NAMALWA (cell line): ENCODE measurements around the gene KSR1.
"Not testable (repeated sequence)": the region's sequence is repeated elsewhere in the genome, so short reads cannot be mapped to it uniquely, and the experiment has no call there.

Experiments
- DNase-seq: peaks from one replicate; pipeline ENCODE4 v3.0.0-alpha.2; 2015; ENCODE audit warnings: low spot score

KSR1 gene

GRCh38 chr17:27494192-27495091 is 38.2 kb downstream of the KSR1 start:
- no peak for DNase-seq

GRCh38 chr17:27495460-27495859 is 39.2 kb downstream of the KSR1 start:
- DNase-seq = peak; percentile 17

DNA sequence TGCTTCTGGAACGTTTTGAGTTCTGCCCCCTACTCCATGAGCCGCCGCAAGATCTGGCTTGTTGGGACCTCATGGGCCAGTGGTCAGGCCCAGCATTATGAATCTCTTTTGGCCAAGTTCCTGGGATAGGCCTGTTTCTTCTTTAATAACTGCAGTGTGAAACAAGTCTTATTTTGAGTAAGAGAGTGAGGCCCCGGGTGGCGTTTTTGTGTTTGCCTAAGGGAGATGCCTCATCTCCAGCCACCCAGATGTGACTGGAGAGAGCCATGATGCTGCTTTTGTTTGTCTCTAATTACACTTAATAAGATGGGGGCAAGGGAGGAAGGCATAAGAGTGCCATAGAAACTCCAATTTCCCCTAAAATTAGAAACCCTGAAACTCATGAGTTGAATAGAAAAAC is 39.8 kb downstream of the KSR1 start:
- no peak for DNase-seq

DNA sequence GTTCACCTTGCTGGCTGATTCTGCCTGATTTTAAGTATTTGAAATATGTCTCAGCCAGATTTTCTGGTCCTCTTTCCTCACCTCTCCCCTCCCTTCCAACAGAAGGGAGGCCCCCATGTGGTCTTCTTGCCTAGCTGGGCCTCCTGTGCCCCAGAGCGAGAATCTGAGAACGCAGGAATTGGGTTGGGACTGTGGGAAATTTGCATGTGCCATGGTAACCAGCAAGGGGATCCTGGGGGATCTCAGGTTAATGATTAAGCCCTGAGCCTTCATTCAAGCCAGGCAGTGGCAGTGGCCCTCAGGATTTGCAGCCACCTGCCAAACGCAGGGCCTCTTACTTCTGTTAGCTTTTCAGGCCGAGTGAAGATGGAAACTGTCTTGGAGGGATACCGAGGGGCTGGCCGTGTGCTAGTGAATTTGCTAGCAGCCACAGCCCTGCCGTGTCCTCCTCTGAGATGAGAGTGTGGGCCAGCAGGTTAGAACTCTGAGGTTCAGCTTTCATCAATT is 40.2 kb downstream of the KSR1 start:
- DNase-seq = no peak

GRCh38 chr17:27496971-27497370 is 40.7 kb downstream of the KSR1 start:
- no peak for DNase-seq

DNA sequence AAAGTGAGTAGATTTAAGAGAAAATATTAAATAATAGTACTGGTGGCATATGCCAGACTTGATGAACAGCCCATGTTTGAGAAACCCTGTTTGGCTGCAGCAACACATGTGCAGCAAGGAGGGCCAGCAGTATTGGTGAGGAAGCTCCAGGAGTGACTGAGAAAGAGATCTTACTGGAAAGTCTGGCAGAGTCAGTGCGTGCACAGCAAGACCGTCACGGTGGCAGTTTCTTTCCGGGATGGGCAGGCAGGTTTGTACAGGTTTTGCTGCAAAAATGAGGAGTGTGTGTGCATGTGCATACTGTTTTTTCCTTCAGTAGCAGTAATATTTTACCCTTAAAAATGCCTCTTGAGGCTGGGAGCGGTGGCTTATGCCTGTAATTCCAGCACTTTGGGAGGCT is 41.4 kb downstream of the KSR1 start:
- DNase-seq = no peak

DNA sequence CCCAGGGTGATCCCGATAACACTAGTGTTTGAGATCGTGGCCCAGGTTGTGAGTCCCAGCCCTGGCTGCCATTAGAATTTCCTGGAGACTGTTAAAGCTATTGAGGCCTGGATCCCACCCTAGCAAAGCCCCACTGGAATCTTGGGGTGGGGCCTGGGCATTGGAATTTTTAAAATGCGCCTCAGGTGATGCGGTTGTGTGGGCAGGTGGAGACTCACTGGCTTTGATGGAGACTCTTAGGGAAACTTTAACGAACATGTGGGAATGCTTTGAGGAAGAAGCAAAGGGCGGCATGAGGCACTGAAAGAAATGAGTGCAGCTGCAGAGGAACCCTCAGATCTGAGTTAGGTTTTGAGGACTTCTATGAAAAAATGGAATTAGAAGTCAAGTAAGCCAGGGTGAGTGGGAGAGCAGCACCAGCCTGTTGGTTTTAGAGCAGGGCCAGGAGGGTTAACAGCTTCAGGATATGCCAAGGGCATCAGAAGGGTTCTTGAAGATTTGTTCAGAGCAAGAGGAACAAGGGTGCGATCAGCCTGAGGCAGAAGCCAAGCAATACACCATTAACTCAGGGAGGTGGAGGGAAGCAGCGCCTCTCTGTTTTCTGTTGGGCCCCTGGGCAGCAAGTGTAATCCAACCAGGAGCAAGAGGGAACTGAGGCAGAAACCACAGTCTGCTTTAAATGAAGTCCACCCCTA is 42.5 kb downstream of the KSR1 start:
- no peak for DNase-seq

DNA sequence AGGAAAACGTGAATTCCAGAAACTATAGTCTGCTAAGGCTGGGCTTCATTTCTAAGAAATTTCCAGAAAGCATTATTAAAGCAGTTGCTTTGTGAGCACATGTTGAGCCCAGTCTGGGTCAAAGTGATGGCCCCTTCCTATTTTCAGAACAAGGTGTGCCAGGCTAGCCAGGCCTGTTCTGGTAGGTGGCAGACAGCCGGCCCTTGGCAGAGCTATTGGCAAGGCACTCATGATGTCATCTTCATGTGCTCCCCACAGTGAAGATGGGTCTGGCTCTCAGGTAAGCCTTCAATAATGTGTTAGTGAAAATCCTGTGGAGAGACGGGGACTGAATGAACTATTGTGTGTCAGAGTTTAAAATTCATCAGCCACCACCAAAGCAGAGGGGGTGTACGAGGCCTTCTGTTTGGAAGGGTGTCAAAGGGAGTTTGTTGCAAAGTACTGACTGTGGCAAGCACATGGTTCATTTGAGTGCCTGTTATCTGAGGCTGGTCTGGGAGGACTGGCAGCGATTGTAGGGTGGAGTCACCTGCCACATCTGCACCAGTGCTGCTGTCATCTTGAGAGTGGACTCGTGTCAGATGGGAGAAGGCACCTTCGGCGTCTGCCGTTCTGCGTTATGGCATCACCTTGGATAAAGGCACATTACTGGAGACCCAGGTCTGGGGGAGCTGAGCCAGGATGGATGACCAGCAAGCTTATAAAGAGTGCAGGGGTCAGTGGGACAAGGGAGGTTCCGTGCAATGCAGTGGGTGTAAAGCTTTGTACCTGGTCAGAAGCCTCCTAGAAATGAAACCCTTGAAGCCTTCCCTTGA is 43.4 kb downstream of the KSR1 start:
- no peak for DNase-seq

- not testable (repeated sequence) for DNase-seq
Measured at GRCh38 chr17:27501338-27501737, 45.1 kb downstream of the KSR1 start.

DNA sequence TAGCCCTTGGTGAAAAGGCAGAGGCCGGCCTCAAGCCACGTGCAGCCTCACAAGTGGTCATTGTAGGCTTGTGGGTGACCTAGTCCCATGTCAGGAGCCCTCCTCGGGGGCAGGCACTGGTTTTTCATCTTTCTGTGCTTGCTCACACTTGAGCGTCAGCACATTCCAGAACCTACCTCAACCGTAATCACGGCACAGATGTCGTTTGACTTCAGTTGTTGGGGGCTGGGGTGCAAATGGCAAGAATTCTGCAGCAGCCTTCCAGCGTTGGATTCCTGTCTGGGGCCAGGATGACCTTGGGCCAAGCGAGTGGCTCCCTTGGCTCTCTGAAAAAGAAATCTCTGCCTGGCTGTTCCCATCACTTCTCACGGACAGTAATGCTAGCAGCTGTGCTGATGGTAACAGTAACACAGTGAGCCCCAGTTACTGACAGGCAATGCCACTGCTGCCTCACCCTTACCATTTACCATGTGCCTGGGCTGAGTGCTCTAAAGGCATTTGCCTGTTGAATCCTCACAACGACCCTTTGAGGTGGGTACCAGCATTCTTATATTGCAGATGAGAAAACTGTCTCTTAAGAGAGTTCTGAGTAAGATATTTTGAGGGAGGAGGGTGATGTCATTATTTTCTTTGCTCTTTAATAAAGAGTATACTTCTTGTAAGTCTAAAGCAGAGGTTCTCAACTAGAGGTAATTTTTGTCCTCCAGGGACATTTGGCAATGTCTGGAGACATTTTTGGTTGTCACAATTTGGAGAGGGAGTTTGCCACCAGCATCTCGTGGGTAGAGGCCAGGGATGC is 46.5 kb downstream of the KSR1 start:
- DNase-seq = no peak

- no peak for DNase-seq
Measured at GRCh38 chr17:27503611-27504010, 47.4 kb downstream of the KSR1 start.

- no peak for DNase-seq
Measured at GRCh38 chr17:27504188-27504995, 48.1 kb downstream of the KSR1 start.

DNA sequence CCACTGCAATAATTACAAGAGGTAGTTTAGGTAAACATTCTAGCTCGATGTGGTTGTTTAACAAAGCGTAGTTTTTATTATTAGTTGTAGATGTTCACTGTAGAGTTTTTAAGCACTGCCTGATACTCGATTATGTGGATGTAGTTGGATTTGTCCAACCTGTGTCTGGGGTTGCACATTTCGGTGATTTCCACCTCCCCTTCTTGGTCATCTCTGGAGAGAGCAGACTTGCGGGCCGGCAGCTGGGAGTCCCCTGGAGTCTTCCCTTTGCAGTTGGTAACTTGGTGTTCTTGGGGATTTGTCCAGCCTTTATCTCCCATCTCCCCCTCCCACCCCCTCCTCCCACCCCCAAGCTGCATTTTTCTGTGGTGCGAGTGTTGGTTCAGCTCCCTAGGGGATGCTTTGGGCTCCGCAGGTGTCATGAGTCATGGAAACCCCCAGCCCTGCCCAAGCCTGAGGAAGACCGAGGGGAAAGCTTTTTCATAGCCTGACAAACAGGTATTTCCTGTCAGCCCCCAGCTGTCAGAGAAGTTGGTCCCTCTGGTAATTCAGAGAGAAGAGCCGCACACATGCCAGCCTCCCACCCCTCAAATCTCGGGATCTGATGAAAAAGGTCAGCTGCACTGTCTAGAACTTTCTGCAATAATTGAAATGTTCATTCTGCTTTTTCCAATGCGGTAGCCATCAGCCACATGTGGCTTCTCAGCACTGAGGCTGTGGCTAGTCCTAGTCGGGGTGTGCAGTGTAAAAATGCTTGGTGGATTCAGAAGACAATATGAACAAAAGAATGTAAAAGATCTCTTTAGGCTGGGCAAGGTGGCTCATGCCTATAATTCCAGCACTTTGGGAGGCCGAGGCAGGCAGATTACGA is 50.3 kb downstream of the KSR1 start:
- peak; percentile 44 for DNase-seq

DNA sequence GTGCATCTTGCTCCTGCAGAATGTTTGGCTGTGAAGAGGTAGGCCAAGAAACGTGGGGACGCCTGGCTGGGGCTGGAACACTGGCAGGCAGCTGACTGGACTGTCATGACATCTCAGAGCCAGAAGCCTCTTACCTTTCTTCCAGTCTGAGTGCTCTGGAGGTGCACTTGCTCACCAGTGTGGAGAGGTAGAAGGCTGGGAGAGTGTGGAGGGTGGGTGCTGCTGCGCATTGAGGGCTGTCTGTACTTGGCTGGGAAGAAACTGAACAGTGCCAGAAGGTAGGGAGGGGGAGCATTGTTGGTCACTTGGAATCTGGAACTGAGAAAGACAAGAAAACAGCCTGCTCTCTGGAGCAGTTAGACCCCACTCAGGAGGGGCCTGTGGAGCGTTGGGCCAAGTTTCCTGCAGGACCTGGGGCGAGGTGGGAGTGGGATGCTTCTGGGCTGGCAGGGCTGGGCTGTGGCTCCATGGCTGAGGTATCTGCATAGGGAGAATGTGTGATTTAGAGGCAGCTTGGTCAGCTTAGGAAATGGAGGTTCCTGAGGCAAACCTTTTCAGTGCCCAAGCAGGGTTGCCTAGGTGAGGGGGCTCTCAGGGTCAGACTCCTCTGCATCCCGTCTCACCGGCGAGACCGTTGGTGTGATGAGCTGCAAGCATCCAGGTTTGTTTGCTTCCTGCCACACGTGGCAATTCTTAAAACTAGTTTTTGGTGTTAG is 55.1 kb downstream of the KSR1 start:
- no peak for DNase-seq

- no peak for DNase-seq
Measured at GRCh38 chr17:27512031-27512430, 55.8 kb downstream of the KSR1 start.

GRCh38 chr17:27512511-27513346 is 56.5 kb downstream of the KSR1 start:
- no peak for DNase-seq

DNA sequence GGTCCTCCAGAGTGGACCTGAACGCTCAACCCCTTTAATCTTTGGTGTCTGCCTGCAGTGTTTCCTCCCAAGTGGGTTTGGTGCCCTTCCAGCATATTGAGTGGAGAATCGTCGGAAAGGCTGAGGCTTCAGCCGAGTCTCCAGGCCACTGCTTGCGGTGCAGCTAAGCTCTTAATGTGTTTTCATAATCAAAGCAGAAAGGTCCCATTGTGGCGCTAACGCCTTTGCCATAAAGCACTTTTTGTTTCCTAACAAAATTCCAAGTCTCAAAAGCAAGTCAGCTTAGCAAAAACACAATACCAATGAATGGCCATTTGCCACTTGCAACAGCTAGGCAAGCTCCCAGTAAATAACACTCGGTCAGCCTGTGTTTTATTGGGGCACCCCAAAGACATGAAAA is 57.6 kb downstream of the KSR1 start:
- no peak for DNase-seq
